IMR-90 (cell line): ENCODE results near the gene ATF6B. TPM values are rescaled to one million over a fixed set of nuclear protein-coding genes. Genes with fewer than 3 reads are reported as not detected.

Experiments used
- ATAC-seq: fragments of 200-7000 bp; cut with Tn5 transposase; 2 replicates; pipeline ENCODE4 v1.9.1; 2020; ENCODE audit warnings: low read depth, mild to moderate bottlenecking, moderate library complexity
- BruUV-seq: library from RNA; stranded (reverse); fragments of 400-500 nt; replicated peaks from 2 replicates; lab custom pipeline; 2021; lab: Mats Ljungman, UMichigan
- CTCF ChIA-PET: fragments of 300-600 bp; formaldehyde crosslinking; extraction: SDS; loops from one replicate; lab custom pipeline; 2021; ENCODE audit warnings: antibody characterized with exemption; lab: Yijun Ruan, JAX
- POLR2A ChIA-PET: fragments of 300-600 bp; sonication (Branson Sonifier 250); formaldehyde crosslinking; loops from one replicate; lab custom pipeline; 2022; ENCODE audit warnings: antibody characterized with exemption; ENCODE audit not compliant: unreplicated experiment; lab: Charles Lee
- DNase-seq: peaks from one replicate; pipeline ENCODE4 v3.0.0; 2013
- H2AFZ ChIP-seq: replicated peaks from 2 replicates; pipeline ENCODE3; 2013; ENCODE audit warnings: low read length, mild to moderate bottlenecking; ENCODE audit not compliant: poor library complexity
- H2AK5ac ChIP-seq: 2 replicates; pipeline ENCODE4 v1.6.1; 2013; ENCODE audit warnings: low read depth, low read length, inconsistent platforms
- H2AK9ac ChIP-seq: replicated peaks from 2 replicates; pipeline ENCODE3; 2013; ENCODE audit warnings: mild to moderate bottlenecking, low read depth, low read length, moderate library complexity; ENCODE audit not compliant: poor library complexity
- H2BK120ac ChIP-seq: 2 replicates; pipeline ENCODE4 v1.6.1; 2013; ENCODE audit warnings: low read depth, low read length, inconsistent platforms
- H2BK15ac ChIP-seq: 3 replicates; pipeline ENCODE4 v1.6.1; 2013; ENCODE audit warnings: low read depth, low read length, inconsistent platforms
- H2BK20ac ChIP-seq: 2 replicates; pipeline ENCODE4 v1.6.1; 2013; ENCODE audit warnings: low read depth, mild to moderate bottlenecking, inconsistent platforms, low read length, moderate library complexity
- H2BK5ac ChIP-seq: 2 replicates; pipeline ENCODE4 v1.6.1; 2013; ENCODE audit warnings: mild to moderate bottlenecking, low read depth, low read length, inconsistent platforms; ENCODE audit not compliant: poor library complexity, severe bottlenecking
- H3K14ac ChIP-seq: replicated peaks from 2 replicates; pipeline ENCODE4 v1.6.1; 2013; ENCODE audit warnings: low read depth, low read length, inconsistent platforms
- H3K18ac ChIP-seq: 2 replicates; pipeline ENCODE4 v1.6.1; 2013; ENCODE audit warnings: low read depth, low read length, control low read depth
- H3K23ac ChIP-seq: 2 replicates; pipeline ENCODE4 v1.6.1; 2013; ENCODE audit warnings: low read depth, low read length, inconsistent platforms
- H3K27ac ChIP-seq: 2 replicates; pipeline ENCODE4 v1.5.1; 2013; ENCODE audit warnings: mild to moderate bottlenecking, control low read depth, low read length; ENCODE audit not compliant: insufficient read depth
- H3K27me3 ChIP-seq: 2 replicates; pipeline ENCODE4 v1.6.1; 2013; ENCODE audit warnings: low read length; ENCODE audit not compliant: control insufficient read depth, insufficient read depth
- H3K36me3 ChIP-seq: 2 replicates; pipeline ENCODE4 v1.6.1; 2013; ENCODE audit warnings: low read length, mixed read lengths; ENCODE audit not compliant: control insufficient read depth, insufficient read depth
- H3K4ac ChIP-seq: 2 replicates; pipeline ENCODE4 v1.6.1; 2013; ENCODE audit warnings: low read depth, low read length, inconsistent platforms
- H3K4me1 ChIP-seq: 2 replicates; pipeline ENCODE4 v1.6.1; 2013; ENCODE audit warnings: low read length, mixed read lengths; ENCODE audit not compliant: control insufficient read depth, insufficient read depth
- H3K4me2 ChIP-seq: 2 replicates; pipeline ENCODE4 v1.6.1; 2013; ENCODE audit warnings: low read depth, mild to moderate bottlenecking, control low read depth, low read length, moderate library complexity
- H3K4me3 ChIP-seq: 2 replicates; pipeline ENCODE4 v1.5.1; 2013; ENCODE audit warnings: low read depth, mild to moderate bottlenecking, control low read depth, low read length, moderate library complexity; ENCODE audit not compliant: insufficient read depth
- H3K56ac ChIP-seq: 2 replicates; pipeline ENCODE4 v1.6.1; 2013; ENCODE audit warnings: low read length, inconsistent platforms; ENCODE audit not compliant: insufficient read depth; ENCODE audit errors: extremely low read depth
- H3K79me1 ChIP-seq, 2 experiments: 2 replicates each; pipeline ENCODE4 v1.6.1; 2013; ENCODE audit warnings: low read length in 2 of 2, inconsistent platforms in 1 of 2, low read depth in 1 of 2
- H3K9ac ChIP-seq: 2 replicates; pipeline ENCODE4 v1.6.1; 2013; ENCODE audit warnings: low read depth, low read length, control low read depth
- H3K9me1 ChIP-seq: 2 replicates; pipeline ENCODE4 v1.6.1; 2013; ENCODE audit warnings: low read length, inconsistent platforms; ENCODE audit not compliant: insufficient read depth
- H3K9me3 ChIP-seq: 2 replicates; pipeline ENCODE4 v1.6.1; 2013; ENCODE audit warnings: low read length; ENCODE audit not compliant: control insufficient read depth, insufficient read depth
- H4K20me1 ChIP-seq: 2 replicates; pipeline ENCODE4 v1.6.1; 2013; ENCODE audit warnings: low read length, inconsistent platforms; ENCODE audit not compliant: insufficient read depth
- H4K5ac ChIP-seq: 2 replicates; pipeline ENCODE4 v1.6.1; 2013; ENCODE audit warnings: mild to moderate bottlenecking, low read depth, low read length, control low read depth
- H4K8ac ChIP-seq, 2 experiments: 2 replicates each; pipeline ENCODE4 v1.6.1; 2013; ENCODE audit warnings: low read depth in 2 of 2, low read length in 2 of 2, control low read depth in 1 of 2, inconsistent platforms in 1 of 2
- H4K91ac ChIP-seq: 2 replicates; pipeline ENCODE4 v1.6.1; 2013; ENCODE audit warnings: low read depth, low read length, inconsistent platforms; ENCODE audit not compliant: insufficient read depth
- CHD1 ChIP-seq: IDR thresholded peaks from 2 replicates; pipeline ENCODE4 v1.6.1; 2012; ENCODE audit warnings: low read depth, low read length, improper control_type of control experiment
- MAFK ChIP-seq: IDR thresholded peaks from 2 replicates; pipeline ENCODE4 v1.6.1; 2012; ENCODE audit warnings: low read depth, low read length, improper control_type of control experiment
- MAZ ChIP-seq: IDR thresholded peaks from 2 replicates; pipeline ENCODE4 v1.6.1; 2012; ENCODE audit warnings: low read depth, mild to moderate bottlenecking, low read length, improper control_type of control experiment, moderate library complexity, borderline replicate concordance
- MXI1 ChIP-seq: IDR thresholded peaks from 2 replicates; pipeline ENCODE4 v1.6.1; 2012; ENCODE audit warnings: low read depth, mild to moderate bottlenecking, low read length, moderate library complexity, borderline replicate concordance
- POLR2A ChIP-seq: IDR thresholded peaks from 2 replicates; pipeline ENCODE4 v1.6.1; 2012; ENCODE audit warnings: mild to moderate bottlenecking, low read depth, low read length
- RCOR1 ChIP-seq: IDR thresholded peaks from 2 replicates; pipeline ENCODE4 v1.6.1; 2012; ENCODE audit warnings: mild to moderate bottlenecking, low read length, improper control_type of control experiment; ENCODE audit not compliant: insufficient replicate concordance
- SMC3 ChIP-seq: fragments of 150-350 bp; IDR thresholded peaks from 2 replicates; pipeline ENCODE4 v1.6.1; 2016; ENCODE audit warnings: low read depth, mild to moderate bottlenecking, antibody characterized with exemption, low read length, moderate library complexity
- WGBS, 2 experiments: methylation state at CpG; one replicate each; pipeline versions ENCODE4 v1.1.5 to v1.1.7; 2013; ENCODE audit warnings: missing lambda C conversion rate in 2 of 2; ENCODE audit not compliant: insufficient read length in 1 of 2; ENCODE audit errors: extremely low coverage in 2 of 2; 5-methylcytosine and 5-hydroxymethylcytosine counted together
- dilution Hi-C: fragments of 300-500 bp; cut with HindIII; formaldehyde crosslinking; loops from one replicate; pipeline ENCODE4 v1.14.3; 2018; ENCODE audit warnings: low sequenced_read_pairs; ENCODE audit not compliant: unreplicated experiment
- in situ Hi-C: fragments of 300-500 bp; cut with MboI; formaldehyde crosslinking; loops from 3 replicates; pipeline ENCODE4 v1.14.3; 2019; ENCODE audit warnings: low sequenced_read_pairs, inconsistent platforms, mixed read lengths
- intact Hi-C: fragments of 100-400 bp; cut with micrococcal nuclease; formaldehyde crosslinking; loops from 2 replicates; pipeline ENCODE4 v1.10.0; 2022
- polyA plus RNA-seq, 3 experiments: library from polyadenylated mRNA; depleted of rRNA; stranded (reverse); fragments of >200 nt; gene quantifications; 2 replicates each; pipeline ENCODE4 v1.2.3, GENCODE V29; 2012; ENCODE audit warnings: low replicate concordance in 1 of 3
- total RNA-seq: library from RNA; depleted of rRNA; stranded (reverse); fragments of >200 nt; gene quantifications from 2 replicates; pipeline ENCODE4 v1.2.3, GENCODE V29; 2012

ATF6B gene
- total and polyA plus RNA-seq, 2 of the 4 experiments (the other 2 are of a cell fraction), result 7.9 to 69.6 TPM

DNA sequence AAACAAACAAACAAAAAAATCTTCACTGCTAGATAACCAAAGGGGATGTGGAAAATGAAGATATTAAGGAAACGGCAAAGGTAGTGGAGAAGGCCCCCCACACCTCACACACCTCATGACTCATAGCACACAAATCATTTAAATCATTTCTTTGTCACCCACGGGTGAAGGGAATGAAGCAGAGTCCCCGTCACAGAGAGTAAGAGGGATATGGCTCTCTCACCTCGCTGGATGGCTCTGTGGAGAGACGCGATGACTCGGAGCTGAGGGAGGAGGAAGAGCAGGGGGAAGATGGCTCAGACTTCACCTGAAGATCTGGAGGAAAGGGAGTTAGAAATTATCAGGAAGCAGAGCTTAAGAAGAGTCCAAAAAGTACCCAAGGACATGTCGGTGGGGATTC is 1.2 kb downstream of the ATF6B start (continued):
- no peak for TF ChIP-seq MXI1
- TF ChIP-seq MAZ, result no peak
- TF ChIP-seq RCOR1, result no peak

DNA sequence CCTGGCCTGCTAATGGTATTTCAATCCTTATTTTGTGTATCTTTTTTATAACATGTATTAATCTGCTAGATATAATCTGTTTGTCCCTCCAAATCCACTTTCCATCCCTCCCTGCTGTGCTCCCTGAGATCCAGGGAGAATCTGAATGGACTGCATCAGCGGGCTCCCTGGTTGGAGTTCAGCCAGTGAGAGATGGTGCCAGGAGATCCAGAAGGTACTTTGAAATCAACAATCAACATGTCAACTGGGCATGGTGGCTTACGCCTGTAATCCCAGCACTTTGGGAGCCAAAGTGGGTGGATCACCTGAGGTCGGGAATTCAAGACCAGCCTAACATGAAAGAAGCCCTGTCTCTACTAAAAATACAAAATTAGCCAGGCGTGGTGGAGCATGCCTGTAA is 4.4 kb downstream of the ATF6B start:
- no peak overlapping the region for H2BK20ac ChIP-seq
- H2BK5ac ChIP-seq, result no peak overlapping the region
- POLR2A ChIA-PET, result no interaction called here
- H3K56ac ChIP-seq, result no peak overlapping the region
- no peak overlapping the region for H3K14ac ChIP-seq
- dilution Hi-C loops (no loop called here), intact Hi-C loops (no loop called here), in situ Hi-C loops (no loop called here)
- no peak overlapping the region for H2AK9ac ChIP-seq
- no peak overlapping the region for H4K91ac ChIP-seq
- H2BK120ac ChIP-seq, result no peak overlapping the region
- H2AK5ac ChIP-seq, result no peak overlapping the region
- ATAC-seq, result no peak
- H3K23ac ChIP-seq, result no peak overlapping the region
- H2AFZ ChIP-seq, result no peak overlapping the region
- no peak overlapping the region for H3K27ac ChIP-seq
- no peaks in the 10 kb centered on the region for H3K9me3 ChIP-seq
- H4K8ac ChIP-seq, result no peak overlapping the region
- no peak overlapping the region for H3K4me2 ChIP-seq
- H3K9ac ChIP-seq, result no peak overlapping the region
- H3K4me3 ChIP-seq, result no peak overlapping the region
- no peak overlapping the region for H3K4ac ChIP-seq
- DNase-seq, result no peak
- no peak overlapping the region for H2BK15ac ChIP-seq
- CTCF ChIA-PET, result no interaction called here
- H3K27me3 ChIP-seq, result no peaks in the 10 kb centered on the region
- TF ChIP-seq CHD1 (no peak), SMC3 (no peak), POLR2A (no peak), MAFK (no peak)
- no peak overlapping the region for H4K5ac ChIP-seq
- H3K9me1 ChIP-seq, result peaks cover 6% of the 10 kb centered on the region; the same call in 1 of the 2 replicates
- no peak overlapping the region for H3K18ac ChIP-seq
- H3K4me1 ChIP-seq, result peaks cover 7% of the 10 kb centered on the region
- H4K20me1 ChIP-seq, result no peaks in the 10 kb centered on the region; the same call in 1 of the 2 replicates
- BruUV-seq, result no TSS peak
- WGBS, 2 experiments, result no CpG with 5 or more reads among the region's 4 CpGs
- peaks cover 24% of the 10 kb centered on the region; the same call in 1 of the 2 replicates for H3K36me3 ChIP-seq
- peaks cover 20 to 44% of the 10 kb centered on the region in 2 experiments for H3K79me1 ChIP-seq
